Neural cell (in vitro differentiated cells): ENCODE data around the gene YIPF5. TPM values are rescaled to one million over a fixed set of nuclear protein-coding genes. Genes with fewer than 3 reads are reported as not detected.

Experiments
- H2AFZ ChIP-seq: fragments of 200-600, 300-800 bp; sonication (generic), shearing (Covaris generic); 2 replicates; pipeline ENCODE4 v1.6.0; 2014; ENCODE audit warnings: low read depth, mild to moderate bottlenecking, antibody characterized with exemption, low read length, moderate library complexity
- H3F3A ChIP-seq: fragments of 200-600 bp; shearing (Covaris generic); 2 replicates; pipeline ENCODE4 v1.6.1; 2016; ENCODE audit warnings: mild to moderate bottlenecking, moderate library complexity, mixed read lengths, antibody characterized with exemption, low read length; ENCODE audit not compliant: insufficient read depth, poor library complexity, severe bottlenecking
- H3K27ac ChIP-seq: fragments of 200-600, 300-800 bp; sonication (generic), shearing (Covaris generic); 2 replicates; pipeline ENCODE4 v1.5.1; 2014; ENCODE audit warnings: mild to moderate bottlenecking, low read length, moderate library complexity
- H3K27me3 ChIP-seq: fragments of 300-800, 200-600 bp; sonication (generic), shearing (Covaris generic); 2 replicates; pipeline ENCODE4 v1.6.0; 2014; ENCODE audit warnings: mild to moderate bottlenecking, low read depth, low read length, moderate library complexity; ENCODE audit not compliant: insufficient read depth
- H3K36me3 ChIP-seq: fragments of 300-800, 200-600 bp; sonication (generic), shearing (Covaris generic); 2 replicates; pipeline ENCODE4 v1.5.1; 2014; ENCODE audit warnings: mild to moderate bottlenecking, antibody characterized with exemption, low read length, moderate library complexity; ENCODE audit not compliant: insufficient read depth
- H3K4me2 ChIP-seq: fragments of 300-800, 200-600 bp; sonication (generic), shearing (Covaris generic); 2 replicates; pipeline ENCODE4 v1.6.0; 2014; ENCODE audit warnings: mild to moderate bottlenecking, low read length
- H3K4me3 ChIP-seq: fragments of 300-800, 200-600 bp; sonication (generic), shearing (Covaris generic); 2 replicates; pipeline ENCODE4 v1.5.1; 2014; ENCODE audit warnings: mild to moderate bottlenecking, low read length, moderate library complexity
- H3K79me2 ChIP-seq: fragments of 200-600 bp; shearing (Covaris generic); replicated peaks from 2 replicates; pipeline ENCODE4 v1.6.0; 2014; ENCODE audit warnings: mild to moderate bottlenecking, low read length, moderate library complexity; ENCODE audit not compliant: insufficient read depth
- H3K9ac ChIP-seq: fragments of 300-800, 200-600 bp; sonication (generic), shearing (Covaris generic); 2 replicates; pipeline ENCODE4 v1.6.1; 2016; ENCODE audit warnings: mild to moderate bottlenecking, low read length, mixed read lengths
- H3K9me2 ChIP-seq: fragments of 200-600 bp; shearing (Covaris generic); 2 replicates; pipeline ENCODE4 v1.6.1; 2016; ENCODE audit warnings: mild to moderate bottlenecking, low read length, mixed read lengths; ENCODE audit not compliant: insufficient read depth
- H3K9me3 ChIP-seq: fragments of 200-600, 300-800 bp; sonication (generic), shearing (Covaris generic); 2 replicates; pipeline ENCODE4 v1.6.1; 2016; ENCODE audit warnings: mild to moderate bottlenecking, mixed run types, low read length, moderate library complexity, mixed read lengths
- H4K20me1 ChIP-seq: fragments of 200-600 bp; shearing (Covaris generic); 2 replicates; pipeline ENCODE4 v1.6.1; 2016; ENCODE audit warnings: mild to moderate bottlenecking, mixed run types; ENCODE audit not compliant: insufficient read depth
- CTCF ChIP-seq: fragments of 450-650 bp; IDR thresholded peaks from 2 replicates; pipeline ENCODE4 v1.5.1; 2014; ENCODE audit warnings: antibody characterized with exemption, mild to moderate bottlenecking, moderate library complexity; ENCODE audit not compliant: poor library complexity, severe bottlenecking
- EP300 ChIP-seq: fragments of 450-650 bp; conservative IDR thresholded peaks from 2 replicates; pipeline ENCODE4 v1.6.1; 2014; ENCODE audit warnings: antibody characterized with exemption, mild to moderate bottlenecking, moderate library complexity; ENCODE audit not compliant: poor library complexity, severe bottlenecking
- EZH2 ChIP-seq: fragments of 200-600, 300-800 bp; shearing (Covaris generic), sonication (generic); IDR thresholded peaks from 2 replicates; pipeline ENCODE4 v1.6.1; 2014; ENCODE audit warnings: antibody characterized with exemption, low read length, borderline replicate concordance, mild to moderate bottlenecking; ENCODE audit not compliant: insufficient read depth, poor library complexity, severe bottlenecking
- MXI1 ChIP-seq: fragments of 450-650 bp; conservative IDR thresholded peaks from 2 replicates; pipeline ENCODE4 v1.6.1; 2014; ENCODE audit warnings: antibody characterized with exemption, mild to moderate bottlenecking; ENCODE audit not compliant: poor library complexity, severe bottlenecking
- POLR2AphosphoS5 ChIP-seq: IDR thresholded peaks from 2 replicates; pipeline ENCODE4 v1.6.1; 2012
- RAD21 ChIP-seq: fragments of 450-650 bp; conservative IDR thresholded peaks from 2 replicates; pipeline ENCODE4 v1.6.1; 2014; ENCODE audit warnings: antibody characterized with exemption, mild to moderate bottlenecking, moderate library complexity
- REST ChIP-seq: IDR thresholded peaks from 2 replicates; pipeline ENCODE4 v1.6.1; 2012; ENCODE audit warnings: borderline replicate concordance
- SMC3 ChIP-seq: fragments of 450-650 bp; conservative IDR thresholded peaks from 2 replicates; pipeline ENCODE4 v1.6.1; 2014; ENCODE audit warnings: antibody characterized with exemption, mild to moderate bottlenecking, moderate library complexity; ENCODE audit not compliant: poor library complexity
- TAF1 ChIP-seq: IDR thresholded peaks from 2 replicates; pipeline ENCODE4 v1.6.1; 2012; ENCODE audit warnings: low read depth
- polyA plus RNA-seq: library from polyadenylated mRNA; depleted of rRNA; stranded (reverse); fragments of >200 nt; gene quantifications from 2 replicates; pipeline ENCODE4 v1.2.3, GENCODE V29; 2014

The YIPF5 gene
- polyA plus RNA-seq, 1 donor from 2014 or later, result 59.6 TPM

- Histone ChIP-seq H3K4me3 (no peak overlapping the region), H3K27me3 (no peaks in the 10 kb centered on the region), H3K36me3 (no peaks in the 10 kb centered on the region), H2AFZ (no peak overlapping the region), H3K9me2 (no peaks in the 10 kb centered on the region), H3K79me2 (no peaks in the 10 kb centered on the region), H3K9ac (no peak overlapping the region), H3F3A (no peaks in the 10 kb centered on the region), H3K4me2 (no peak overlapping the region), H4K20me1 (no peaks in the 10 kb centered on the region), H3K9me3 (no peaks in the 10 kb centered on the region), H3K27ac (no peak overlapping the region)
- TF ChIP-seq CTCF (no peak), SMC3 (no peak), POLR2AphosphoS5 (no peak), REST (no peak), TAF1 (no peak), RAD21 (no peak), MXI1 (no peak), EP300 (no peak), EZH2 (no peak)
Observed at GRCh38 chr5:144134194-144134826, 36.1 kb downstream of the YIPF5 start.

GRCh38 chr5:144133050-144133633 lies 37.3 kb downstream of the YIPF5 start:
- TF ChIP-seq RAD21, result no peak
- Histone ChIP-seq H3K4me2 (no peak overlapping the region), H3K27ac (no peak overlapping the region), H2AFZ (no peak overlapping the region), H3K9me3 (no peaks in the 10 kb centered on the region), H3F3A (no peaks in the 10 kb centered on the region), H3K36me3 (no peaks in the 10 kb centered on the region), H4K20me1 (no peaks in the 10 kb centered on the region), H3K4me3 (no peak overlapping the region), H3K9me2 (no peaks in the 10 kb centered on the region), H3K27me3 (no peaks in the 10 kb centered on the region), H3K79me2 (no peaks in the 10 kb centered on the region), H3K9ac (no peak overlapping the region)
